Trophoblast cell (in vitro differentiated cells and primary cell): ENCODE results near the gene CT47C1.
"Not testable (repeated sequence)": the region's sequence is repeated elsewhere in the genome, so short reads cannot be mapped to it uniquely, and the experiment has no call there.

ENCODE experiments used
- DNase-seq, 2 donors: peaks; one replicate each; pipeline ENCODE4 v3.0.0-alpha.2; 2016
- H2AFZ ChIP-seq: 2 replicates; pipeline ENCODE4 v1.6.1; 2013; ENCODE audit warnings: low read length, moderate library complexity, mild to moderate bottlenecking; ENCODE audit not compliant: insufficient read depth, poor library complexity
- H2AK5ac ChIP-seq: 2 replicates; pipeline ENCODE4 v1.6.1; 2013; ENCODE audit warnings: mild to moderate bottlenecking, low read length
- H2BK120ac ChIP-seq: 2 replicates; pipeline ENCODE4 v1.6.1; 2013; ENCODE audit warnings: low read length, mild to moderate bottlenecking, moderate library complexity; ENCODE audit not compliant: insufficient read depth, poor library complexity
- H2BK12ac ChIP-seq: 2 replicates; pipeline ENCODE4 v1.6.1; 2013; ENCODE audit warnings: mild to moderate bottlenecking, low read length, moderate library complexity
- H2BK5ac ChIP-seq: 2 replicates; pipeline ENCODE4 v1.6.1; 2013; ENCODE audit warnings: low read length, low read depth, moderate library complexity, mild to moderate bottlenecking; ENCODE audit not compliant: poor library complexity
- H3K14ac ChIP-seq: 2 replicates; pipeline ENCODE4 v1.6.1; 2013; ENCODE audit warnings: mild to moderate bottlenecking, low read length
- H3K18ac ChIP-seq: 2 replicates; pipeline ENCODE4 v1.6.1; 2013; ENCODE audit warnings: mild to moderate bottlenecking, low read length
- H3K23ac ChIP-seq: 2 replicates; pipeline ENCODE4 v1.6.1; 2013; ENCODE audit warnings: low read length
- H3K27ac ChIP-seq: 2 replicates; pipeline ENCODE4 v1.5.1; 2013; ENCODE audit warnings: low read depth, mild to moderate bottlenecking, inconsistent platforms, low read length, moderate library complexity
- H3K27me3 ChIP-seq: 2 replicates; pipeline ENCODE4 v1.6.1; 2013; ENCODE audit warnings: inconsistent platforms, mild to moderate bottlenecking, low read length, moderate library complexity; ENCODE audit not compliant: insufficient read depth
- H3K36me3 ChIP-seq, 2 experiments: 1 replicate in 1 of 2; 2 replicates in 1 of 2; pipeline ENCODE4 v1.6.1; 2013; ENCODE audit warnings: low read length in 2 of 2, mild to moderate bottlenecking in 2 of 2, moderate library complexity in 1 of 2; ENCODE audit not compliant: insufficient read depth in 2 of 2, control insufficient read depth in 1 of 2
- H3K4ac ChIP-seq: 2 replicates; pipeline ENCODE4 v1.6.1; 2013; ENCODE audit warnings: low read depth, mild to moderate bottlenecking, low read length, moderate library complexity
- H3K4me1 ChIP-seq, 2 experiments: 1 replicate in 1 of 2; 2 replicates in 1 of 2; pipeline ENCODE4 v1.6.1; 2013; ENCODE audit warnings: low read length in 2 of 2, mild to moderate bottlenecking in 2 of 2, moderate library complexity in 1 of 2; ENCODE audit not compliant: insufficient read depth in 2 of 2, control insufficient read depth in 1 of 2
- H3K4me2 ChIP-seq: 2 replicates; pipeline ENCODE4 v1.6.1; 2013; ENCODE audit warnings: inconsistent platforms, mild to moderate bottlenecking, low read length, moderate library complexity
- H3K4me3 ChIP-seq: 2 replicates; pipeline ENCODE4 v1.5.1; 2013; ENCODE audit warnings: mild to moderate bottlenecking, low read depth, low read length, inconsistent platforms
- H3K79me1 ChIP-seq: one replicate; pipeline ENCODE4 v1.6.1; 2013; ENCODE audit warnings: low read length
- H3K79me2 ChIP-seq: 2 replicates; pipeline ENCODE4 v1.6.1; 2013; ENCODE audit warnings: low read length, mild to moderate bottlenecking; ENCODE audit not compliant: control insufficient read depth, insufficient read depth, poor library complexity
- H3K9ac ChIP-seq: 2 replicates; pipeline ENCODE4 v1.6.1; 2013; ENCODE audit warnings: mild to moderate bottlenecking, low read length
- H3K9me3 ChIP-seq: 2 replicates; pipeline ENCODE4 v1.6.1; 2013; ENCODE audit warnings: low read depth, mild to moderate bottlenecking, control low read depth, inconsistent platforms, low read length; ENCODE audit not compliant: insufficient read depth
- H4K12ac ChIP-seq: 2 replicates; pipeline ENCODE4 v1.6.1; 2013; ENCODE audit warnings: low read depth, mild to moderate bottlenecking, low read length, moderate library complexity
- H4K8ac ChIP-seq: 2 replicates; pipeline ENCODE4 v1.6.1; 2013; ENCODE audit warnings: low read depth, mild to moderate bottlenecking, low read length, moderate library complexity
- H4K91ac ChIP-seq: one replicate; pipeline ENCODE4 v1.6.1; 2013; ENCODE audit warnings: low read depth, mild to moderate bottlenecking, low read length, moderate library complexity
- WGBS: extraction: QIAGEN DNeasy Blood & Tissue Kit; methylation state at CpG from one replicate; pipeline ENCODE4 v1.1.7; 2013; ENCODE audit warnings: missing lambda C conversion rate; ENCODE audit not compliant: insufficient read length, insufficient coverage; ENCODE audit errors: extremely low coverage; 5-methylcytosine and 5-hydroxymethylcytosine counted together

The CT47C1 gene

DNA sequence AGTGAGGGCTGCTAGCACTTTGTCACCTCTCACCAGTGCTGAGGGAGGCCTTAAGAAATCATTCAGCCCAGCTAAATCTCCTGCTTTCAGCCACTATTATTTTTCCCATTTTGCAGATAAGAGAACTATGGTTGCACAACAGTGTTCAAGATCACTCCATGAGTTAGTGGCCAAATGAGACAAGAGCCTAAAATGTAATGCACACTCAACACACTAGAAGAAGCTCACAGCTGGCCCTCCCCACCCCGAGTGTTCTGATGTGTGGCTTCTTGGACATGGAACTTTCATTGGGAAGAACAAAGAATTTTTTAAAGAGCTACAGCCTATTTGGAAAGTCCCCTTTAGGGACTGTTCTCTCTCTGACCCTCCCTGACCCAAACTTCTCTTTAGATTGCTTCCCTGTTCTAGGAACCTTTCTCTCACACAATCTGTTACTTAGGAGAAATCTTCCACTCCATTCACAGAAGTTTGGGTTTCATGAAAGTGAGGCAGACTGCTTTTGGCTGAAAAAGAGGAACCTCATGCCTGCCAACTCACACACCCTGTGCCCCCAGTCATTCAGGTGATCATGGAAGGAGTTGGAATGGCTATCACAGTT is 44.0 kb upstream of the CT47C1 start:
- H3K79me1 ChIP-seq, result no peaks in the 10 kb centered on the region

DNA sequence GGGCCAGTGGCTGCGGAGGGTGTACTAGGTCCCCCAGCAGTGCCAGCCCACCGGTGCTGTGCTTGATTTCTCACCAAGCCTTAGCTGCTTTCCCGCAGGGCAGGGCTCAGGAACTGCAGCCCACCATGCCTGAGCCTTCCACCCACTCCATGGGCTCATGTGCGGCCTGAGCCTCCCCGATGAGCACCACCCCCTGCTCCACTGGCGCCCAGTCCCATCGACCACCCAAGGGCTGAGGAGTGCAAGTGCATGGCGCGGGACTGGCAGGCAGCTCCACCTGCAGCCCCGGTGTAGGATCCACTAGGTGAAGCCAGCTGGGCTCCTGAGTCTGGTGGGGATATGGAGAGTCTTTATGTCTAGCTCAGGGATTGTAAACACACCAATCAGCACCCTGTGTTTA is 43.1 kb upstream of the CT47C1 start:
- H3K27me3 ChIP-seq, H3K79me2 ChIP-seq, H2BK5ac ChIP-seq, H3K36me3 ChIP-seq, H3K9me3 ChIP-seq, H4K8ac ChIP-seq, H2AK5ac ChIP-seq, H4K12ac ChIP-seq, H3K79me1 ChIP-seq, H3K4me2 ChIP-seq, H2BK120ac ChIP-seq, DNase-seq, H2AFZ ChIP-seq, H3K14ac ChIP-seq, H3K27ac ChIP-seq, H3K18ac ChIP-seq, H3K23ac ChIP-seq, H3K4me1 ChIP-seq, H2BK12ac ChIP-seq, H3K9ac ChIP-seq, H3K4me3 ChIP-seq, H3K4ac ChIP-seq, H4K91ac ChIP-seq: not testable (repeated sequence)
- no CpG with 5 or more reads among the region's 10 CpGs for WGBS

More for the DNA sequence above, 44.0 kb upstream of the CT47C1 start:
- H3K27ac ChIP-seq, result no peak overlapping the region
- H3K36me3 ChIP-seq, result no peaks in the 10 kb centered on the region
- no peaks in the 10 kb centered on the region for H3K79me2 ChIP-seq
- H3K4me3 ChIP-seq, result no peak overlapping the region
- H2BK12ac ChIP-seq, result no peak overlapping the region
- H4K12ac ChIP-seq, result no peak overlapping the region
- no peak overlapping the region for H3K4me2 ChIP-seq
- WGBS, result no CpG with 5 or more reads among the region's 1 CpG
- no peaks in the 10 kb centered on the region for H3K27me3 ChIP-seq
- H3K4ac ChIP-seq, result no peak overlapping the region
- no peak overlapping the region for H3K18ac ChIP-seq
- no peak overlapping the region for H3K9ac ChIP-seq
- H3K23ac ChIP-seq, result no peak overlapping the region
- H3K9me3 ChIP-seq, result no peaks in the 10 kb centered on the region
- no peak overlapping the region for H2AFZ ChIP-seq
- no peak overlapping the region for H2AK5ac ChIP-seq
- H3K4me1 ChIP-seq, result no peaks in the 10 kb centered on the region
- H2BK5ac ChIP-seq, result no peak overlapping the region
- DNase-seq, result no peak
- no peak overlapping the region for H4K8ac ChIP-seq
- H3K14ac ChIP-seq, result no peak overlapping the region
- H4K91ac ChIP-seq, result no peak overlapping the region
- no peak overlapping the region for H2BK120ac ChIP-seq

DNA sequence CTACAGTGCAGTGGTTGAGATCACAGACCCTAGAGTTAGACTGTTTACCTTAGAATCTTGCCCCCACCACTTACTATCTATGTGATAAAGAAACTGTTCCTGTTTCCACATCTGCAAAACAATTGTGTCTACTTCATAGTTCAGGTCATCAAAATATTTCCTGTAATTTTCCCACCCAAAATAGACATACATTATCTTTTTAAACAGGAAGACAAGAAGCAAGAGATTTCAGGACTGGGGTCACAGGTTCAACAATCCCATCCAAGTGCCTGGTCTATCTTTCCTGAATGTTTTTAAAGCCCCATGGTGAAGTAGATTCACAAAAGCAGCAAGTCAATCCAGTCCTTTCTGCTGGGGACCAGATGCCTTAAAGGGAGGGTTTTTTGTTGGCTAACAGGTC is 41.8 kb upstream of the CT47C1 start:
- no peaks in the 10 kb centered on the region for H3K27me3 ChIP-seq
- no peak overlapping the region for H3K27ac ChIP-seq
- H4K12ac ChIP-seq, result no peak overlapping the region
- H3K14ac ChIP-seq, result no peak overlapping the region
- no peaks in the 10 kb centered on the region for H3K79me2 ChIP-seq
- H2BK12ac ChIP-seq, result no peak overlapping the region
- no peaks in the 10 kb centered on the region for H3K9me3 ChIP-seq
- no peak overlapping the region for H2AK5ac ChIP-seq
- H3K18ac ChIP-seq, result no peak overlapping the region
- H3K9ac ChIP-seq, result no peak overlapping the region
- no peak overlapping the region for H3K4me2 ChIP-seq
- no peak overlapping the region for H4K8ac ChIP-seq
- no peaks in the 10 kb centered on the region for H3K4me1 ChIP-seq
- no peak overlapping the region for H3K4me3 ChIP-seq
- H4K91ac ChIP-seq, result no peak overlapping the region
- H2BK120ac ChIP-seq, result no peak overlapping the region
- H2AFZ ChIP-seq, result no peak overlapping the region
- no peak for DNase-seq
- no peak overlapping the region for H3K23ac ChIP-seq
- no peaks in the 10 kb centered on the region for H3K79me1 ChIP-seq
- no peaks in the 10 kb centered on the region for H3K36me3 ChIP-seq
- no peak overlapping the region for H2BK5ac ChIP-seq
- H3K4ac ChIP-seq, result no peak overlapping the region

DNA sequence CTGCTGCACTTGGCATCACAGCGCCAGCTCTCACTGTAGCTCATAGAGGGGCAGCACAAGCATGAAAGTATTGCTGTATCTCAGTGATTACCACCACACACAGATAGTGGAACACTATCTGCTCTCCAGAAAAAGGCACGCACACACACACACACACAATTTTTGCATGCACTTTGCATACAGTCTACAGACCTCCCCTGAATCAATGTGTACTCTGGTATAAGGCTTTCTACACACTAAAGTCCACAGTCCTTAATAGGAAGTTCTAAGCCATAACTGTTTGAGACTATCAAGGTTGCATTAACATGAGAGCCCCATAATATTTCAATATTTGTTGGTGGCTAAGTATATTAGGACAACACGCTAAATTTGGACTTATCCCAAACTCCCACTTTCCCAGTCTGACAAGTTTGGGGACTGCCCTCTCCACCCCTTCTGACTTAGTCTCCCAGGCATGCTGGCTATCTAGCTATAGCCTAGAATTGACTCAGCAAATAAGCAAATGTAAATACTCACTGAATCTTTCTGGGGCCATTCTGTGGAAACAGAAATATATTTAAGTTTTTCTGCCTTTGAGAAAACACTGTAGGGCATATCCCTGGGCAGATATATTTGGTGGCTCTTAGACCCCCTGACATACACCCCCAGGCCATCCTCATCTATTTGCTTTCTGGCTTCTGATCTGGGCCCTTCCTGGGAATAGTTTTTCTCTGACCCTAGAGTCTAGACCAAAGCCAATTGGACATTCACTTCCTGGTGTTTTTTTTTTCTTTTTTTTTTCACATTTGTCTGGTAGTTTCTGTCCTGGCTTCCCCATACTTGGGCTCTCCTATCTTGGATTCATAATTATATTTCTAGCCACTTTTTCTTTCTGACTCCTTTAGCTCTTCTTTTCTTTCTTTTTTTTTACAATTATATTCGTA is 36.4 kb upstream of the CT47C1 start:
- H3K9me3 ChIP-seq, result no peaks in the 10 kb centered on the region
- no CpG with 5 or more reads among the region's 4 CpGs for WGBS
- no peaks in the 10 kb centered on the region for H3K79me2 ChIP-seq

More for the DNA sequence above, 36.4 kb upstream of the CT47C1 start:
- peak in 1 of 2 donors; percentile 23 for DNase-seq
- no peaks in the 10 kb centered on the region for H3K4me1 ChIP-seq
- H3K4me2 ChIP-seq, result no peak overlapping the region
- H4K91ac ChIP-seq, result no peak overlapping the region
- no peak overlapping the region for H3K23ac ChIP-seq
- H3K14ac ChIP-seq, result no peak overlapping the region
- no peak overlapping the region for H2AK5ac ChIP-seq
- no peaks in the 10 kb centered on the region for H3K27me3 ChIP-seq
- no peak overlapping the region for H2AFZ ChIP-seq
- H2BK120ac ChIP-seq, result no peak overlapping the region
- no peak overlapping the region for H2BK5ac ChIP-seq
- H3K18ac ChIP-seq, result no peak overlapping the region
- no peaks in the 10 kb centered on the region for H3K79me1 ChIP-seq
- H3K4me3 ChIP-seq, result no peak overlapping the region
- no peak overlapping the region for H2BK12ac ChIP-seq
- no peaks in the 10 kb centered on the region for H3K36me3 ChIP-seq
- H4K12ac ChIP-seq, result no peak overlapping the region
- no peak overlapping the region for H4K8ac ChIP-seq
- H3K4ac ChIP-seq, result no peak overlapping the region
- H3K27ac ChIP-seq, result no peak overlapping the region
- H3K9ac ChIP-seq, result no peak overlapping the region
